ENCODE results near the gene TEAD2.

TEAD2 gene

GRCh38 chr19:49396738-49397505 is 34.7 kb upstream of the TEAD2 start:
- no peaks in the 10 kb centered on the region for H3K9me3 ChIP-seq (ENCODE audit: insufficient read depth, low read depth, low read length)
- H3K9ac ChIP-seq (ENCODE audit: low read depth, low read length): no peak overlapping the region
- no peaks in the 10 kb centered on the region for H3K27me3 ChIP-seq (ENCODE audit: insufficient read depth, low read length)
- H3K4me3 ChIP-seq (ENCODE audit: low read length): no peak overlapping the region
- H3K4me1 ChIP-seq (ENCODE audit: insufficient read depth, low read length): peaks cover 7% of the 10 kb centered on the region; the same call in 1 of the 2 replicates
- no peak overlapping the region for H3K27ac ChIP-seq (ENCODE audit: low read length)
- no peaks in the 10 kb centered on the region for H3K36me3 ChIP-seq (ENCODE audit: insufficient read depth, low read depth, low read length)

GRCh38 chr19:49395581-49396407 is 33.6 kb upstream of the TEAD2 start:
- H3K9ac ChIP-seq (ENCODE audit: low read depth, low read length): no peak overlapping the region
- H3K4me1 ChIP-seq (ENCODE audit: insufficient read depth, low read length): peaks cover 7% of the 10 kb centered on the region; the same call in 1 of the 2 replicates
- no peak overlapping the region for H3K4me3 ChIP-seq (ENCODE audit: low read length)
- H3K9me3 ChIP-seq (ENCODE audit: insufficient read depth, low read depth, low read length): no peaks in the 10 kb centered on the region
- H3K27ac ChIP-seq (ENCODE audit: low read length): no peak overlapping the region
- H3K27me3 ChIP-seq (ENCODE audit: insufficient read depth, low read length): no peaks in the 10 kb centered on the region
- no peaks in the 10 kb centered on the region for H3K36me3 ChIP-seq (ENCODE audit: insufficient read depth, low read depth, low read length)

GRCh38 chr19:49393881-49394280 is 31.7 kb upstream of the TEAD2 start:
- Histone ChIP-seq H3K9me3 (ENCODE audit: insufficient read depth, low read depth, low read length) (no peaks in the 10 kb centered on the region), H3K4me1 (ENCODE audit: insufficient read depth, low read length) (peaks cover 4% of the 10 kb centered on the region; the same call in 1 of the 2 replicates), H3K27me3 (ENCODE audit: insufficient read depth, low read length) (no peaks in the 10 kb centered on the region), H3K36me3 (ENCODE audit: insufficient read depth, low read depth, low read length) (no peaks in the 10 kb centered on the region), H3K9ac (ENCODE audit: low read depth, low read length) (no peak overlapping the region), H3K27ac (ENCODE audit: low read length) (no peak overlapping the region), H3K4me3 (ENCODE audit: low read length) (no peak overlapping the region)

- no peaks in the 10 kb centered on the region for H3K27me3 ChIP-seq (ENCODE audit: insufficient read depth, low read length)
- no peak overlapping the region for H3K9ac ChIP-seq (ENCODE audit: low read depth, low read length)
- H3K4me1 ChIP-seq (ENCODE audit: insufficient read depth, low read length): peaks cover 4% of the 10 kb centered on the region; the same call in 1 of the 2 replicates
- no peak overlapping the region for H3K4me3 ChIP-seq (ENCODE audit: low read length)
- no peaks in the 10 kb centered on the region for H3K36me3 ChIP-seq (ENCODE audit: insufficient read depth, low read depth, low read length)
- no peak overlapping the region for H3K27ac ChIP-seq (ENCODE audit: low read length)
- H3K9me3 ChIP-seq (ENCODE audit: insufficient read depth, low read depth, low read length): no peaks in the 10 kb centered on the region
These were observed 29.6 kb upstream of the TEAD2 start for GRCh38 chr19:49391581-49392399.

GRCh38 chr19:49390929-49391359 is 28.7 kb upstream of the TEAD2 start:
- peaks cover 4% of the 10 kb centered on the region; the same call in 1 of the 2 replicates for H3K4me1 ChIP-seq (ENCODE audit: insufficient read depth, low read length)
- no peaks in the 10 kb centered on the region for H3K9me3 ChIP-seq (ENCODE audit: insufficient read depth, low read depth, low read length)
- H3K27ac ChIP-seq (ENCODE audit: low read length): no peak overlapping the region
- H3K4me3 ChIP-seq (ENCODE audit: low read length): no peak overlapping the region
- no peak overlapping the region for H3K9ac ChIP-seq (ENCODE audit: low read depth, low read length)
- H3K27me3 ChIP-seq (ENCODE audit: insufficient read depth, low read length): no peaks in the 10 kb centered on the region
- no peaks in the 10 kb centered on the region for H3K36me3 ChIP-seq (ENCODE audit: insufficient read depth, low read depth, low read length)

- H3K27ac ChIP-seq (ENCODE audit: low read length): no peak overlapping the region
- no peaks in the 10 kb centered on the region for H3K27me3 ChIP-seq (ENCODE audit: insufficient read depth, low read length)
- no peak overlapping the region for H3K9ac ChIP-seq (ENCODE audit: low read depth, low read length)
- H3K36me3 ChIP-seq (ENCODE audit: insufficient read depth, low read depth, low read length): no peaks in the 10 kb centered on the region
- H3K9me3 ChIP-seq (ENCODE audit: insufficient read depth, low read depth, low read length): no peaks in the 10 kb centered on the region
- H3K4me1 ChIP-seq (ENCODE audit: insufficient read depth, low read length): peaks cover 4% of the 10 kb centered on the region; the same call in 1 of the 2 replicates
- no peak overlapping the region for H3K4me3 ChIP-seq (ENCODE audit: low read length)
These were observed 28.1 kb upstream of the TEAD2 start for GRCh38 chr19:49390131-49390928.

- H3K4me3 ChIP-seq (ENCODE audit: low read length): no peak overlapping the region
- no peaks in the 10 kb centered on the region for H3K36me3 ChIP-seq (ENCODE audit: insufficient read depth, low read depth, low read length)
- H3K9ac ChIP-seq (ENCODE audit: low read depth, low read length): no peak overlapping the region
- peaks cover 4% of the 10 kb centered on the region; the same call in 1 of the 2 replicates for H3K4me1 ChIP-seq (ENCODE audit: insufficient read depth, low read length)
- no peaks in the 10 kb centered on the region for H3K9me3 ChIP-seq (ENCODE audit: insufficient read depth, low read depth, low read length)
- no peak overlapping the region for H3K27ac ChIP-seq (ENCODE audit: low read length)
- H3K27me3 ChIP-seq (ENCODE audit: insufficient read depth, low read length): no peaks in the 10 kb centered on the region
These were observed 27.2 kb upstream of the TEAD2 start for GRCh38 chr19:49389406-49389805.

GRCh38 chr19:49387936-49388372 is 25.7 kb upstream of the TEAD2 start, which contains the start of gene KASH5:
TSS of gene KASH5 (plus strand) at chr19:49388249. CDS start at chr19:49390884, 2,635 bp downstream.
- Histone ChIP-seq H3K27me3 (ENCODE audit: insufficient read depth, low read length) (no peaks in the 10 kb centered on the region), H3K9me3 (ENCODE audit: insufficient read depth, low read depth, low read length) (no peaks in the 10 kb centered on the region), H3K4me3 (ENCODE audit: low read length) (no peak within 1 kb of the TSS), H3K27ac (ENCODE audit: low read length) (no peak within 1 kb of the TSS), H3K4me1 (ENCODE audit: insufficient read depth, low read length) (no peaks in the 10 kb centered on the region), H3K36me3 (ENCODE audit: insufficient read depth, low read depth, low read length) (no peaks in the 10 kb centered on the region), H3K9ac (ENCODE audit: low read depth, low read length) (no peak within 1 kb of the TSS)

- Histone ChIP-seq H3K9ac (ENCODE audit: low read depth, low read length) (no peak overlapping the region), H3K36me3 (ENCODE audit: insufficient read depth, low read depth, low read length) (no peaks in the 10 kb centered on the region), H3K27ac (ENCODE audit: low read length) (no peak overlapping the region), H3K4me1 (ENCODE audit: insufficient read depth, low read length) (no peaks in the 10 kb centered on the region), H3K4me3 (ENCODE audit: low read length) (no peak overlapping the region), H3K9me3 (ENCODE audit: insufficient read depth, low read depth, low read length) (peaks cover 5% of the 10 kb centered on the region), H3K27me3 (ENCODE audit: insufficient read depth, low read length) (no peaks in the 10 kb centered on the region)
These were observed 21.4 kb upstream of the TEAD2 start for GRCh38 chr19:49383599-49383998.

GRCh38 chr19:49382639-49383038 is 20.4 kb upstream of the TEAD2 start:
- H3K4me3 ChIP-seq (ENCODE audit: low read length): no peak overlapping the region
- no peaks in the 10 kb centered on the region for H3K36me3 ChIP-seq (ENCODE audit: insufficient read depth, low read depth, low read length)
- no peaks in the 10 kb centered on the region for H3K27me3 ChIP-seq (ENCODE audit: insufficient read depth, low read length)
- H3K9me3 ChIP-seq (ENCODE audit: insufficient read depth, low read depth, low read length): peaks cover 5% of the 10 kb centered on the region
- H3K4me1 ChIP-seq (ENCODE audit: insufficient read depth, low read length): no peaks in the 10 kb centered on the region
- H3K9ac ChIP-seq (ENCODE audit: low read depth, low read length): no peak overlapping the region
- H3K27ac ChIP-seq (ENCODE audit: low read length): no peak overlapping the region
